Left lung (tissue), 10 donors: Measurements from ENCODE around the gene ZNF491. TPM values are rescaled to one million over a fixed set of nuclear protein-coding genes. Genes with fewer than 3 reads are reported as not detected.
A peak's percentile ranks its signal among the peaks of the same experiment; 100 is the strongest.

Experiments used
- ATAC-seq: fragments of 200-7000 bp; cut with Tn5 transposase; one replicate; pipeline ENCODE4 v1.9.1; 2020; ENCODE audit warnings: moderate library complexity
- DNase-seq, 4 donors: peaks; one replicate each; pipeline ENCODE4 v3.0.0-alpha.2; 2013 to 2020
- H3K27ac ChIP-seq, 2 donors: fragments of 200-600 bp; sonication (generic) in 1 of 2; one replicate each; pipeline versions ENCODE4 v1.5.0 to v1.8.0; 2020 to 2021
- H3K27me3 ChIP-seq, 2 donors: fragments of 200-600 bp; sonication (generic) in 1 of 2; one replicate each; pipeline versions ENCODE4 v1.5.0 to v1.8.0; 2020 to 2021
- H3K36me3 ChIP-seq, 2 donors: fragments of 200-600 bp; sonication (generic) in 1 of 2; one replicate each; pipeline versions ENCODE4 v1.5.0 to v1.8.0; 2020 to 2021
- H3K4me1 ChIP-seq, 2 donors: fragments of 200-600 bp; one replicate each; pipeline ENCODE4 v1.8.0; 2021
- H3K4me3 ChIP-seq, 2 donors: fragments of 200-600 bp; sonication (generic) in 1 of 2; one replicate each; pipeline versions ENCODE4 v1.5.0 to v1.8.0; 2020 to 2021; ENCODE audit warnings: mild to moderate bottlenecking in 1 of 2
- H3K9me3 ChIP-seq, 2 donors: fragments of 200-600 bp; sonication (generic) in 1 of 2; one replicate each; pipeline versions ENCODE4 v1.5.0 to v1.8.0; 2020 to 2021
- intact Hi-C, 2 donors: fragments of 100-400 bp; cut with DNase I; formaldehyde crosslinking; loops; one replicate each; pipeline versions ENCODE4 v1.11.2 to v1.14.2; 2022
- polyA plus RNA-seq, 6 donors: library from polyadenylated mRNA; unstranded; fragments of 120-200 nt; gene quantifications; one replicate each; pipeline ENCODE4 v1.2.1, GENCODE V29; 2013; ENCODE audit not compliant: insufficient read length in 6 of 6
- total RNA-seq, 2 donors: library from RNA; stranded (reverse); fragmentation: NEBNext Ultra II Directional; extraction: Animal tissue kit (Norgen Biotek cat#: 25700); gene quantifications; one replicate each; pipeline ENCODE4 v1.2.1, GENCODE V29; 2021
- TF ChIP-seq, protein P1 (sequence below), 2 donors: fragments of 200-600 bp; sonication (generic) in 1 of 2; IDR thresholded peaks; one replicate each; pipeline versions ENCODE4 v1.5.0 to v1.8.0; 2021; ENCODE audit warnings: antibody characterized with exemption in 2 of 2
- donor health status: DM: no; HTN: yes; CAD: no.
- donor health status: DM: no; HTN: no; CAD: no.

The ZNF491 gene
- total and polyA plus RNA-seq, 8 donors, result 2.0 to 10.2 (median 8.7) TPM

- no peak overlapping the region for H3K4me3 ChIP-seq
- peaks cover 7 to 38% of the 10 kb centered on the region in 2 donors for H3K36me3 ChIP-seq
- no peaks in the 10 kb centered on the region for H3K27me3 ChIP-seq
- DNase-seq (no peak), ATAC-seq (no peak)
- no peak overlapping the region for H3K27ac ChIP-seq
- intact Hi-C loops, result no loop called here
- H3K4me1 ChIP-seq, result no peaks in the 10 kb centered on the region
- TF ChIP-seq, protein P1, sequence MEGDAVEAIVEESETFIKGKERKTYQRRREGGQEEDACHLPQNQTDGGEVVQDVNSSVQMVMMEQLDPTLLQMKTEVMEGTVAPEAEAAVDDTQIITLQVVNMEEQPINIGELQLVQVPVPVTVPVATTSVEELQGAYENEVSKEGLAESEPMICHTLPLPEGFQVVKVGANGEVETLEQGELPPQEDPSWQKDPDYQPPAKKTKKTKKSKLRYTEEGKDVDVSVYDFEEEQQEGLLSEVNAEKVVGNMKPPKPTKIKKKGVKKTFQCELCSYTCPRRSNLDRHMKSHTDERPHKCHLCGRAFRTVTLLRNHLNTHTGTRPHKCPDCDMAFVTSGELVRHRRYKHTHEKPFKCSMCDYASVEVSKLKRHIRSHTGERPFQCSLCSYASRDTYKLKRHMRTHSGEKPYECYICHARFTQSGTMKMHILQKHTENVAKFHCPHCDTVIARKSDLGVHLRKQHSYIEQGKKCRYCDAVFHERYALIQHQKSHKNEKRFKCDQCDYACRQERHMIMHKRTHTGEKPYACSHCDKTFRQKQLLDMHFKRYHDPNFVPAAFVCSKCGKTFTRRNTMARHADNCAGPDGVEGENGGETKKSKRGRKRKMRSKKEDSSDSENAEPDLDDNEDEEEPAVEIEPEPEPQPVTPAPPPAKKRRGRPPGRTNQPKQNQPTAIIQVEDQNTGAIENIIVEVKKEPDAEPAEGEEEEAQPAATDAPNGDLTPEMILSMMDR (IDR thresholded peaks at IDR 0.05), result no peak
- peaks cover 9 to 97% of the 10 kb centered on the region in 2 donors for H3K9me3 ChIP-seq
Measured at GRCh38 chr19:11783767-11784166, 14.6 kb upstream of the ZNF491 start.

- ATAC-seq, result no peak
- peaks cover 9 to 97% of the 10 kb centered on the region in 2 donors for H3K9me3 ChIP-seq
- H3K27me3 ChIP-seq, result no peaks in the 10 kb centered on the region
- intact Hi-C loops, result no loop called here
- no peak for DNase-seq
- H3K36me3 ChIP-seq, result peaks cover 5 to 32% of the 10 kb centered on the region in 2 donors
- H3K4me1 ChIP-seq, result no peaks in the 10 kb centered on the region
- TF ChIP-seq, protein P1 (IDR thresholded peaks at IDR 0.05), result no peak
- no peak overlapping the region for H3K4me3 ChIP-seq
- no peak overlapping the region for H3K27ac ChIP-seq
Measured at GRCh38 chr19:11784356-11784755, 14.0 kb upstream of the ZNF491 start.

DNA sequence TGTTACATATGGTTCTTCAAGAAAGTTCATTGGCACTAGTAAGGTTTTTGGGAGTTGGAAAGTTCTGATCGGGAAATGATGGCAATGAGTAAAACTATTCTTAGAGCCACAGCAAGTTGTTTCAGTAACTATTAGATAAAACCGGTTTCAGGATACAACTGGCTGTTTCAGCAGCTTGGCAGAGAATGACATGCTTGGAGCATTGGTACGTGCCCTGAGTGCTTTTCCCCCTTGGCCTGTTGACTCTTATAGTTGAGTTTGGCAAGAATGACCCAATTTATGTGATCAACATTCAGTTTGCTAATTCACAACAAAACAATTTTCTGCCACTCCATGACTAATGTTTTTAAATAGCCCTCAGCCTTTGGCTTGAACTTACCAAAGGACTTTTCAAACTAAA is 10.8 kb upstream of the ZNF491 start:
- no peak overlapping the region for H3K27ac ChIP-seq
- H3K27me3 ChIP-seq, result no peaks in the 10 kb centered on the region
- ATAC-seq (no peak), DNase-seq (no peak)
- no peak overlapping the region for H3K4me3 ChIP-seq
- intact Hi-C loops, result no loop called here
- no peaks in the 10 kb centered on the region for H3K4me1 ChIP-seq
- TF ChIP-seq, protein P1 (IDR thresholded peaks at IDR 0.05), result no peak
- H3K36me3 ChIP-seq, result peaks cover 0 to under 1% of the 10 kb centered on the region in 2 donors
- H3K9me3 ChIP-seq, result peaks cover 0 to 85% of the 10 kb centered on the region in 2 donors

- no peaks in the 10 kb centered on the region for H3K36me3 ChIP-seq
- H3K4me3 ChIP-seq, result no peak overlapping the region
- H3K27ac ChIP-seq, result no peak overlapping the region
- DNase-seq, result no peak
- intact Hi-C loops, result no loop called here
- H3K4me1 ChIP-seq, result peaks cover 8% of the 10 kb centered on the region in 2 donors
- ATAC-seq, result no peak
- peaks cover 0 to 33% of the 10 kb centered on the region in 2 donors for H3K9me3 ChIP-seq
- TF ChIP-seq, protein P1 (IDR thresholded peaks at IDR 0.05), result no peak
- no peaks in the 10 kb centered on the region for H3K27me3 ChIP-seq
Measured at GRCh38 chr19:11792942-11793341, 5.4 kb upstream of the ZNF491 start.

GRCh38 chr19:11797491-11797890 is 832 bp upstream of the ZNF491 start:
- ATAC-seq, result peak; percentile 95
- peaks cover 0 to 1% of the 10 kb centered on the region in 2 donors for H3K9me3 ChIP-seq
- TF ChIP-seq, protein P1 (IDR thresholded peaks at IDR 0.05), result peak; percentile 85 to 92
- peak; percentile 82 to 90 (median 86) for DNase-seq
- peaks cover 11 to 22% of the 10 kb centered on the region in 2 donors for H3K4me1 ChIP-seq
- no peaks in the 10 kb centered on the region for H3K36me3 ChIP-seq
- no peak overlapping the region for H3K4me3 ChIP-seq
- H3K27me3 ChIP-seq, result no peaks in the 10 kb centered on the region
- intact Hi-C loops, result no loop called here
- H3K27ac ChIP-seq, result no peak overlapping the region
